ENCODE data around the gene TLCD5. TPM values are rescaled to one million over a fixed set of nuclear protein-coding genes. Genes with fewer than 3 reads are reported as not detected.

Gene TLCD5
- total RNA-seq, 1 donor from 2014 or later, result 11.6 TPM

- peaks cover 24% of the 10 kb centered on the region for H3K4me1 Mint-ChIP-seq (ENCODE audit: unreplicated experiment)
- no peak overlapping the region for H3K4me3 Mint-ChIP-seq
- H3K27ac Mint-ChIP-seq, result no peak overlapping the region
- peaks cover 5% of the 10 kb centered on the region for H3K9me3 Mint-ChIP-seq
- no peak for DNase-seq (ENCODE audit: extremely low spot score, unreplicated experiment)
- H3K27me3 Mint-ChIP-seq, result no peaks in the 10 kb centered on the region
- TF ChIP-seq, protein P1, sequence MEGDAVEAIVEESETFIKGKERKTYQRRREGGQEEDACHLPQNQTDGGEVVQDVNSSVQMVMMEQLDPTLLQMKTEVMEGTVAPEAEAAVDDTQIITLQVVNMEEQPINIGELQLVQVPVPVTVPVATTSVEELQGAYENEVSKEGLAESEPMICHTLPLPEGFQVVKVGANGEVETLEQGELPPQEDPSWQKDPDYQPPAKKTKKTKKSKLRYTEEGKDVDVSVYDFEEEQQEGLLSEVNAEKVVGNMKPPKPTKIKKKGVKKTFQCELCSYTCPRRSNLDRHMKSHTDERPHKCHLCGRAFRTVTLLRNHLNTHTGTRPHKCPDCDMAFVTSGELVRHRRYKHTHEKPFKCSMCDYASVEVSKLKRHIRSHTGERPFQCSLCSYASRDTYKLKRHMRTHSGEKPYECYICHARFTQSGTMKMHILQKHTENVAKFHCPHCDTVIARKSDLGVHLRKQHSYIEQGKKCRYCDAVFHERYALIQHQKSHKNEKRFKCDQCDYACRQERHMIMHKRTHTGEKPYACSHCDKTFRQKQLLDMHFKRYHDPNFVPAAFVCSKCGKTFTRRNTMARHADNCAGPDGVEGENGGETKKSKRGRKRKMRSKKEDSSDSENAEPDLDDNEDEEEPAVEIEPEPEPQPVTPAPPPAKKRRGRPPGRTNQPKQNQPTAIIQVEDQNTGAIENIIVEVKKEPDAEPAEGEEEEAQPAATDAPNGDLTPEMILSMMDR (conservative IDR thresholded peaks at IDR 0.05), result no peak
- peaks cover 8% of the 10 kb centered on the region for H3K36me3 Mint-ChIP-seq
Observed at GRCh38 chr11:120381401-120381800, 56.3 kb downstream of the TLCD5 start.

Other genes starting within 250 kb of the TLCD5 start
- gene TRIM29, start 187.2 kb upstream of the TLCD5 start, total RNA-seq (ENCODE audit: low replicate concordance), result 56.7 and 207 TPM in 2 replicates
- 17.1 and 67.5 TPM in 2 replicates for gene OAF, start 114.3 kb upstream of the TLCD5 start, total RNA-seq (ENCODE audit: low replicate concordance)
- 1.4 and 4.3 TPM in 2 replicates for gene POU2F3, start 85.2 kb upstream of the TLCD5 start, total RNA-seq (ENCODE audit: low replicate concordance)
- 73.8 and 85.7 TPM in 2 replicates for gene ARHGEF12, start 11.1 kb downstream of the TLCD5 start, total RNA-seq (ENCODE audit: low replicate concordance)
- 0.17 and 0.72 TPM in 2 replicates for gene GRIK4, start 186.4 kb downstream of the TLCD5 start, total RNA-seq (ENCODE audit: low replicate concordance)